ENCODE measurements around the gene ASB2.

The ASB2 gene

GRCh38 chr14:94005324-94006073 is 29.1 kb upstream of the ASB2 start:
- Histone ChIP-seq H3K4me2 (ENCODE audit: low read length) (no peak overlapping the region), H3K9me3 (ENCODE audit: control insufficient read depth, insufficient read depth, low read length) (no peaks in the 10 kb centered on the region), H3K9me2 (replicated peaks; ENCODE audit: control insufficient read depth, low read length) (no peaks in the 10 kb centered on the region), H3K79me2 (ENCODE audit: control insufficient read depth, low read length) (no peaks in the 10 kb centered on the region), H3K27me3 (ENCODE audit: control insufficient read depth, low read length) (peaks cover 7% of the 10 kb centered on the region), H3K36me3 (ENCODE audit: control insufficient read depth, low read length) (no peaks in the 10 kb centered on the region), H3K4me3 (ENCODE audit: low read length) (no peak overlapping the region), H3K27ac (ENCODE audit: low read depth, low read length) (no peak overlapping the region), H3F3A (ENCODE audit: control insufficient read depth, insufficient read depth) (no peaks in the 10 kb centered on the region), H3K4me1 (ENCODE audit: control insufficient read depth, low read length) (peaks cover 8% of the 10 kb centered on the region), H4K20me1 (ENCODE audit: control insufficient read depth, insufficient read depth, low read depth, low read length) (no peaks in the 10 kb centered on the region)
- TF ChIP-seq EZH2phosphoT487 (IDR thresholded peaks at IDR 0.05; ENCODE audit: borderline replicate concordance, low read length): no peak
- TF ChIP-seq, protein P1, sequence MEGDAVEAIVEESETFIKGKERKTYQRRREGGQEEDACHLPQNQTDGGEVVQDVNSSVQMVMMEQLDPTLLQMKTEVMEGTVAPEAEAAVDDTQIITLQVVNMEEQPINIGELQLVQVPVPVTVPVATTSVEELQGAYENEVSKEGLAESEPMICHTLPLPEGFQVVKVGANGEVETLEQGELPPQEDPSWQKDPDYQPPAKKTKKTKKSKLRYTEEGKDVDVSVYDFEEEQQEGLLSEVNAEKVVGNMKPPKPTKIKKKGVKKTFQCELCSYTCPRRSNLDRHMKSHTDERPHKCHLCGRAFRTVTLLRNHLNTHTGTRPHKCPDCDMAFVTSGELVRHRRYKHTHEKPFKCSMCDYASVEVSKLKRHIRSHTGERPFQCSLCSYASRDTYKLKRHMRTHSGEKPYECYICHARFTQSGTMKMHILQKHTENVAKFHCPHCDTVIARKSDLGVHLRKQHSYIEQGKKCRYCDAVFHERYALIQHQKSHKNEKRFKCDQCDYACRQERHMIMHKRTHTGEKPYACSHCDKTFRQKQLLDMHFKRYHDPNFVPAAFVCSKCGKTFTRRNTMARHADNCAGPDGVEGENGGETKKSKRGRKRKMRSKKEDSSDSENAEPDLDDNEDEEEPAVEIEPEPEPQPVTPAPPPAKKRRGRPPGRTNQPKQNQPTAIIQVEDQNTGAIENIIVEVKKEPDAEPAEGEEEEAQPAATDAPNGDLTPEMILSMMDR (IDR thresholded peaks at IDR 0.05; ENCODE audit: low read depth, low read length, poor library complexity, severe bottlenecking): peak; percentile 74

- Histone ChIP-seq H3K27ac (ENCODE audit: low read depth, low read length) (no peak overlapping the region), H3K27me3 (ENCODE audit: control insufficient read depth, low read length) (peaks cover 7% of the 10 kb centered on the region; the same call in 1 of the 2 replicates), H3K36me3 (ENCODE audit: control insufficient read depth, low read length) (no peaks in the 10 kb centered on the region), H3K9me3 (ENCODE audit: control insufficient read depth, insufficient read depth, low read length) (no peaks in the 10 kb centered on the region), H3K9me2 (replicated peaks; ENCODE audit: control insufficient read depth, low read length) (no peaks in the 10 kb centered on the region), H4K20me1 (ENCODE audit: control insufficient read depth, insufficient read depth, low read depth, low read length) (no peaks in the 10 kb centered on the region), H3K4me2 (ENCODE audit: low read length) (no peak overlapping the region), H3K79me2 (ENCODE audit: control insufficient read depth, low read length) (no peaks in the 10 kb centered on the region), H3K4me3 (ENCODE audit: low read length) (no peak overlapping the region), H3K4me1 (ENCODE audit: control insufficient read depth, low read length) (peaks cover 8% of the 10 kb centered on the region), H3F3A (ENCODE audit: control insufficient read depth, insufficient read depth) (no peaks in the 10 kb centered on the region)
- TF ChIP-seq EZH2phosphoT487 (IDR thresholded peaks at IDR 0.05; ENCODE audit: borderline replicate concordance, low read length): no peak
- TF ChIP-seq, protein P1 (IDR thresholded peaks at IDR 0.05; ENCODE audit: low read depth, low read length, poor library complexity, severe bottlenecking): no peak
These were observed 27.6 kb upstream of the ASB2 start for GRCh38 chr14:94004015-94004414.

GRCh38 chr14:94003397-94003796 is 27.0 kb upstream of the ASB2 start:
- Histone ChIP-seq H3K27ac (ENCODE audit: low read depth, low read length) (no peak overlapping the region), H3K79me2 (ENCODE audit: control insufficient read depth, low read length) (no peaks in the 10 kb centered on the region), H3F3A (ENCODE audit: control insufficient read depth, insufficient read depth) (no peaks in the 10 kb centered on the region), H3K4me1 (ENCODE audit: control insufficient read depth, low read length) (peaks cover 8% of the 10 kb centered on the region), H3K4me3 (ENCODE audit: low read length) (no peak overlapping the region), H3K27me3 (ENCODE audit: control insufficient read depth, low read length) (peaks cover 7% of the 10 kb centered on the region; the same call in 1 of the 2 replicates), H3K4me2 (ENCODE audit: low read length) (no peak overlapping the region), H3K9me3 (ENCODE audit: control insufficient read depth, insufficient read depth, low read length) (no peaks in the 10 kb centered on the region), H3K36me3 (ENCODE audit: control insufficient read depth, low read length) (no peaks in the 10 kb centered on the region), H3K9me2 (replicated peaks; ENCODE audit: control insufficient read depth, low read length) (no peaks in the 10 kb centered on the region), H4K20me1 (ENCODE audit: control insufficient read depth, insufficient read depth, low read depth, low read length) (no peaks in the 10 kb centered on the region)
- TF ChIP-seq, protein P1 (IDR thresholded peaks at IDR 0.05; ENCODE audit: low read depth, low read length, poor library complexity, severe bottlenecking): no peak
- no peak for TF ChIP-seq EZH2phosphoT487 (IDR thresholded peaks at IDR 0.05; ENCODE audit: borderline replicate concordance, low read length)

Data from DOHH2 (cell line).